Skin epidermis (tissue), 12 donors: ENCODE measurements around the gene CMTM4.
"Not testable (repeated sequence)": the region's sequence is repeated elsewhere in the genome, so short reads cannot be mapped to it uniquely, and the experiment has no call there.

Source experiments
- H3K27ac ChIP-seq, 21 experiments: fragments of 200-600 bp; sonication (generic) in 11 of 21; one replicate each; pipeline ENCODE4 v1.5.0; 2020; ENCODE audit warnings: mild to moderate bottlenecking in 3 of 21, inconsistent platforms in 2 of 21, moderate library complexity in 2 of 21
- H3K4me3 ChIP-seq, 7 experiments: fragments of 200-600 bp; sonication (generic) in 2 of 7; one replicate each; pipeline ENCODE4 v1.5.0; 2020; ENCODE audit warnings: inconsistent platforms in 2 of 7, mild to moderate bottlenecking in 2 of 7, moderate library complexity in 1 of 7

Gene CMTM4

DNA sequence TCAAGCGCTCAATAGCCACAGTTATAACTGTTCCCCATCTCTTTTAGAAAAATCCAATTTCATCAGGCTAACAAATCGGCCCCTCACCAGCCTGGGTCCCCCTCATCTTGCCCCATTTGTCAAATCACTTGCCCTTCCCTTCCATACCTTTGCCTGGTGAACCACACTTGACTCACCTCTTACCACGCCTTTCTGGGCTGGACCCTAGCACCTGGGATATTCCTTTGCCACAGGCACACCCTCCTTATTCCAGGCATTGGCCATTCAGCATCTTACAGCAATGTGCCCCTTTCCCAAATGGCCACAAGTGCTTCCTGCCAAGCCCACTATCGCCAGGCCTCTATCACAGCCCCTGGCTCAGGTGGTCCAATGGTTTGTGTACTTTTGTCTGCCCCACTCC lies 14.9 kb downstream of the CMTM4 start:
- H3K4me3 ChIP-seq: no peak overlapping the region

DNA sequence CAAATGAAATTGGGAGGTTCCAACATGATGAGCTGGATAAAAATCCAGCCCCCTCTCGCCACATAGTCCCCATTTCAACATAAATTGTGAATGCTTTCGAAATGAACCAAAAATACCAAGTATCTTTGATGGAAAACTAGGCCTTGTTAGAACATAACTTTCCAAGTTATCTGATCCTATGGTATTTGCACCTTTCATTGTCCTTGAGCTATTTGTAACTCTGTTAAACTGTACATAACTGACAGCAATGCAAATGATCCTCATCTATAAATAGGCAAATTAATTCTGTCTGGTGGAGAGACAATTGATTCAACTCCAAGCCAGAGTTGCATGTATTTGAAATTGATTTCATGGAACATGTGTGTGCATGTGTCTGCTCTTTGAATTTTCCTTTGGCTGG lies 18.2 kb downstream of the CMTM4 start:
- Histone ChIP-seq H3K4me3 (no peak overlapping the region), H3K27ac (peak overlapping the region in 2 of 21 experiments; percentile 14 to 56)

More for the DNA sequence above, 14.9 kb downstream of the CMTM4 start:
- H3K27ac ChIP-seq: peak overlapping the region in 3 of 21 experiments; percentile 23 to 77 (median 23)

DNA sequence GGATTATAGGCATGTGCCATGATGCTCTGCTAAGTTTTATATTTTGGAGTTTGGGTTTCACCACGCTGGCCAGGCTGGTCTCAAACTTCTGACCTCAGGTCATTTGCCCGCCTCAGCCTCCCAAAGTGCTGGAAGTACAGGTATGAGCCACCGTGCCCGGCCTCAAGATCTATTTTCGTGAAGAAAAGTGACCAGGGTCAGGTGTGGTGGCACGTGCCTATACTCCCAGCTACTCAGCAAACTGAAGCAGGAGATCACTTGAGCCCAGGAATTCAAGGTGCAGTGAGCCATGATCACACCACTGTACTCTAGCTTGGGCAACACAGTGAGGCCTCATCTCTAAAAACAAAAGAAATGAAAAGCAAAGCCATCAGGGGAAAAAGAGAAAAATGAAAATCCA lies 18.7 kb downstream of the CMTM4 start:
- no peak overlapping the region for H3K4me3 ChIP-seq
- peak overlapping the region in 2 of 21 experiments; percentile 14 to 56 for H3K27ac ChIP-seq

DNA sequence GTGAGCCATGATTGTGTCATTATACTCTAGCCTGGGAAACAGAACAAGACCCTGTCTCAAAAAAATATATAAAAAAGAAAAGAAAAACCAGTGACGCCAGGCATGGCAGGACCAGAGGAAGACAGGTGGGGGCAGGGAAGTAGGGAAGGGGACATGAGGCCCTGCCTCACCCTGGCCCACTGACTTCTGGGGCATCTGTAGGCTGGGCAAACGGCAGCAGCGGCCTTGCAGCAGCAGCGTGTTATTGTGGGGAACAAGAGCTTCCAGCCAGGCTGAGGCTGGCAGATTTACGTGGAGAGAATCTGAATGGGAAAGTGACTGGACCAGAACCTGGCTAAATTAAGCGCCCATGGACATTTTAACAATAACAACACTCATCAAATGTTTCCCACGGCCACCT lies 19.4 kb downstream of the CMTM4 start:
- H3K4me3 ChIP-seq: no peak overlapping the region
- H3K27ac ChIP-seq: no peak overlapping the region

DNA sequence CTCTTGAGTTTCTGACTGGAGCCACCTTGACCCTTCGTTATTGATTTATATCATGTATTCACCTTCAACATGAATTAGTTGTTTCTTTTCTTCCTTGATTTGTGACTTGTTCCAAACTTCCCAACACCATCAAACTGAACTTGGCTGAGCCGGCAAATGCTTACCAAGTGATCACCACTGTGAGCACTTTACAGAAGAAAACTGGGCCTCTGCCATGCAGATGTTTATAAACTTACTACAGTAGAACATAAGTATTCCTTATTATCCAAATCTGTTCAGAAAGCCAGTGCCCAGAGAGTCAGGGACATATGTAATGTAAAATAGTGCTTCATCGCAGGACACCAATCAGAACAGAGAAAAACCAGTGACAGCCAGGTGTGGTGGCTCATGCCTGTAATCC lies 19.9 kb downstream of the CMTM4 start:
- Histone ChIP-seq H3K4me3 (no peak overlapping the region), H3K27ac (no peak overlapping the region)

DNA sequence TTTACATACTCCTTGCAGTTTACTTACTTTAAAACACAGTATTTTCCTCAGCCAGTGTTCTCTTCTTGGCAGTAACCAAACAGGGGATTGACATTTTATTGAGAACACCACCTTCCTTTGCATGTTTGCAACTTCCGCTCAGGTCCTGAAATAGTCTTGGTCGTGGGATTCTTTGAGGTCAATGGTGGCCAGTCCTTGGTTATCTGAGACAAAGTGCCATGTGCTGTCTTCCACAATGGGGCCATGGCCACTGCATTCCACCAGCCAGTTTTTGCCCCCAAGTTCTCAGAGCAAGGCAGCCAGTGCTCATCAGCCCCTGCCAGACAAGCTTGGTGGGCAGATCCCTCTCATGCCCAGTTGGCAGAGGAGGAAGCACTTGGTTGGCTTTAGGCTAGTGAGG lies 22.9 kb downstream of the CMTM4 start:
- no peak overlapping the region for H3K27ac ChIP-seq

DNA sequence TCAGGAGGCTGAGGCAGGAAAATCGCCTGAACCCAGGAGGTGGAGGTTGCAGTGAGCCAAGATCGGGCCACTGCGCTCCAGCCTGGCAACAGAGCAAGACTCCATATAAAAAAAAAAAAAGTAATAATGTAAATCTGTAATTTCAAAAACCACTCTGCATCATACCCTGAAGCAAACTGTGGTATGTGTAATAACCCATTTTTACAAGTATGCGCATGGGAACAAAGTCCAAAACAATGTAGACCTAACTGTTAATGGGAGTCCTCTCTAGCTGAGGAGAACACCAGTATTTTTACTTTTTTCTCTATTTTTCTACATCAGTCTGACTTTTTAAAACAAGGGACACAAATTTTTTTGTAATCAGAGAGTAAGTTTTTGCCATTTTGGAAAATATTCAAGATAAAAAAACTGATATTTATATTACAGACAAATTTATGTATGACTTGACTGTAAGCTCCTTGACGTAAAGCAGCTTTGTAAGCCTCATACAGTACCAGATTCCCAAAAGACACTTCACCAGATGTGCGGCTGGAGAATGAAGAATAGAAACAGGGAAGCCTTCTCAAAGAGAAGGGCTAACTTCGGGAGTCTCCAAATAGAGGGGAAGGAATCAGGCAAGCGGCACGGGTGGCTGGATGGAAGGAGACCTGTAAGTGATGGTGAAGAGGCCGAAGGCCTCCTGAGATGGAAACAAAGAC lies 25.7 kb downstream of the CMTM4 start:
- H3K4me3 ChIP-seq: no peak overlapping the region

More for the DNA sequence above, 22.9 kb downstream of the CMTM4 start:
- H3K4me3 ChIP-seq: no peak overlapping the region

DNA sequence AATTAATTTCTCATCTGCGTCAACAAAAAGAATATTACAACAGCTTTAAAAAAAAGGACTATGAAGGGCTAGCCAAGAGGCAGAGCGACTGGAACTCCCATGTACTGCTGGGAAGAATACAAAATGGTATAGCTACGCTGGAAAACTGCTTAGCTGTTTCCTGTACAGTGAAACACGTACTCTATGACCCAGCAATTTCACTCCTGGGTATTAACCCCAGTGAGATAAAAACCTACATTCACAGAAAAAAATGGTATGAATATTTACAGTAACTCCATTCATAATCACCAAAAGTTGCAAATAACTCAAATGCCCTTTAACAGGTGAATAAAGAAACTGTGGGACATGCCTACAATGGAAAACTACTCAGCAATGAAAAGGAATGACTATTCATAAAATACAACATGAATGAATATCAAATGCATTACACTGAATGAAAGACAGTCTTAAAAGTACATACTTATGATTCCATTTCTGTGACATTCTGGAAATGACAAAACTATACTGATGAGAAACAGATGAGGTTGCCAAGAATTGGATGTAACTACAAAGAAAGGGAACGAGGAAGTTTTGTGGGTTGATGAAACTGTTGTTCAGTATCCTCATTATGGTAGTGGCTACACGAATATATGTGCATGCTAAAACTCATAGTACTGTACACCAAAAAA lies 27.6 kb downstream of the CMTM4 start:
- Histone ChIP-seq H3K27ac (no peak overlapping the region), H3K4me3 (no peak overlapping the region)

More for the DNA sequence above, 25.7 kb downstream of the CMTM4 start:
- no peak overlapping the region for H3K27ac ChIP-seq

DNA sequence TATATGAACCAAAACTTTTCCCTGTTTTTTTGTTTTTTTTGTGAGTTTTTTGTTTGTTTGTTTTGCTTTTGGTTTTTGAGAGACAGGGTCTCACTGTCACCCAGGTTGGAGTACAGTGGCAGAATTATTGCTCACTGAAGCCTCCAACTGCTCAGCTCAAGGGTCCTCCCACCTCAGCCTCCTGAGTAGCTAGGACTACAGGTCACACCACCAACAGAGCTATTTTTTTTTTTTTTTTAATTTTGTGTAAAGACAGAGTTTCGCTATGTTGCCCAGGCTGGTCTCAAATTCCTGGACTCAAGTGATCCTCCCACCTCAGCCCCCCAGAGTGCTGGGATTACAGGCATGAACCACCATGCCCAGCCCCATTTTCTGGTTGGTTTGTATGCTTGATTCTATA lies 28.6 kb downstream of the CMTM4 start:
- no peak overlapping the region for H3K4me3 ChIP-seq
- no peak overlapping the region for H3K27ac ChIP-seq

DNA sequence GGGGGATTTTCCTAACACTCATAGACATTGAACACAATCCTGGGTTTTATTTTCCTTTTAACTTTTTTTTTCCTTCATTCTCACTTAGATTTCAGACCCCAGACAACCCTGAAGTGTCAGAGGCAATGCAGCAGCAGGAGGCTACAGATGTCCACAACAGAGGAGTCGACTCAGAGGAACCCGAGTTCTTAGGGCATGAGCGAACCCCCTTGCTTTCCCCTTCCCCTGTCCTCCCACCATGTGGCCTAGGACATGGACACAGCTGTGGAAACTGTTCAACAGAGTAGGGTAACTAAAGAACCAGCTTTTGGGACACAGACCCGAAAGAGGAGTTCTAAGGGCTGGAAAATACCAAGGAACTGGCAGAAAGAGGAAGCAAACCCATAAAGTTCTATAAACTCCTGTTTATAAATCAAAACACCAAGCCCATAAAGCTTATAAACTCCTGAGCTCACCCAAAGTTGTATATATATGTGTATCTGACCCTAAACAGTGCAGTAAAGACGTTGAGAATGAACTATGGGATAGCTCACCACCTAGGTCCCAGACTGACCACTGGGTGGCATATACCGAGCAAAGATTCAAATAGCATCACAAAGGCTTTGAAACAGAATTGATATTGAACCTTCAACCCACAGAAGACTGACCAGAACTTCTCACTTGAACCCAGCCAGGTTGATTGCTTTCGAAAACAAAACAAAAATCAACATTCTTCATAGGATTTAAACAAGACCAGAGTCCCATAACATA lies 33.9 kb downstream of the CMTM4 start:
- no peak overlapping the region for H3K4me3 ChIP-seq
- peak overlapping the region in 11 of 21 experiments; percentile 5 to 71 (median 42) for H3K27ac ChIP-seq

DNA sequence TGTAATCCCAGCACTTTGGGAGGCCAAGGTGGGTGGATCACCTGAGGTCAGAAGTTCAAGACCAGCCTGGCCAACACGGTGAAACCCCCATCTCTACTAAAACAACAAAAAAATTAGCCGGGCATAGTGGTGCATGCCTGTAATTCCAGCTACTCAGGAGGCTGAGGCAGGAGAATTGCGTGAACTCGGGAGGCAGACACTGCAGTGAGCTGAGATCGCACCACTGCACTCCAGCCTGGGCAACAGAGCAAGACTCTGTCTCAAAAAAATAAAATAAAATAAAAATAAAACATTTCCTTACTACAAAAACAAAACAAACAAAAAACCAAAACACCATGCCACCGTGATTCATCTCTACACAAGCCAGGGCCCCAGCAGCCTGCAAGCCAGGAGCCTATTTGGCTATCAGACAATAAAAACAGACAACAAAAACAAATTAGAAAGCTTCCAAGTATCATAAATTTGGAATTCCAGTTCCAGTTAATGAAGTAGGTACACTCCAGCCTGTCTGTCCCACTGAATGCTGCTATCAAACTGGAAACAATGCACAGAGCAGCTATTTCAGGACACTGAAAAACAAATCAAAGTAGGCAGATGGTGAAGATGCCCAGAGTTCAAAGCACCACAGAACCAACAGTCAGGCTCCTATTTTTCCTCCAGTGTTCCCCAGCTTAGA lies 34.7 kb downstream of the CMTM4 start:
- H3K4me3 ChIP-seq: not testable (repeated sequence)
- H3K27ac ChIP-seq: peak overlapping the region in 13 of 21 experiments; percentile 4 to 71 (median 45)

DNA sequence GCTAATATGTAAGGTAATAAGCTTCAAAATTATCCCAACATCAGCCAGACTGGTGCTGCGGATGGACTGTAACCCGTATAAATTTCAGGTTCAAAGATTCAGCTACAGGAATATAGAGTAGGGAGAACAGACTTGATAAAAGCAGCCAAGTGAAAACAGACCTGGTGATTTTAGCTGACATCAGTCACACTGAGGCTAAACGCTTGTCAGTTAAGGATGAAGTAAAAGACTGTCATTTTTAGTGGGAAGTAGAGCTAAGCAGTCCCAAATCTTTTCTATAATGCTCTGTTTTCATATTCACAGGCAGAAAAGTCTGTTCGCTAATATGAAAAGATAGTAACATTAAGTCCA lies 35.4 kb downstream of the CMTM4 start:
- Histone ChIP-seq H3K4me3 (no peak overlapping the region), H3K27ac (peak overlapping the region in 15 of 21 experiments; percentile 1 to 71 (median 33))

DNA sequence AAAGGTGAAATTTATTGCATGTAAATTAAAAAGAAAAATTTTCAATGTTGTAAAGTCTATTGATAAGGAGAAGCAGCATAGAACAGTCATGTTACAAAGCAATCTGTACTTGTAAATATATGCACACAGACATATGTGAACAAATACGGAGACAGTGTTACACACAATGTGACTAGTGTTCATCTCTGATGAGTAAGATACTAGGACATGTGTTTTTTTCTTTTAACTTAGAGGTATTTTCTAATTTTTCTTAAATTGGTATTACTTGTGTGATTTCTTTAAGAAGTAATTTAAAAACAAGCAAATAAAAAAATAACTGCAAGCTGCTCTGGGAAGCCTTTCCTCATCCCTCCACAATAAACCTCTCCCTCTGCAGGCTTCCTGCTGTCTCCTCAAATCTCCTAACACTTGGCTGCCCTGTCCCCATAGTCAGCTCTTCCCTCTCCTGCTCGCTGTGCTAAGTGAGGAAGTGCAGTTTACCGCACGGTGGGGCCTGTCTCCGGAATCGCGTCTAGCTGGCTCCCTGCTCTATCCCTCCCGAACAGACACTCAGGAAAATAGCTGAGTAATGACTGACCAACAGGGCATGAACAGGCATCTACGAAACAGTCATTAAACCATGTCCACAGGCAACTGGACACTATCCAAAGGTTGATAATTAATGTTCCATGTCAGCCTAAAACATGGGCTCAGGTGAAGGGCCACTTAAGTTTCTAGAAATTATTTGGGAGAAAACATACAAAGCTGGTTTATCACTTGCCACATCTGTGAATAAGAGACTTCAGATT lies 35.9 kb downstream of the CMTM4 start:
- Histone ChIP-seq H3K4me3 (no peak overlapping the region), H3K27ac (peak overlapping the region in 15 of 21 experiments; percentile 1 to 71 (median 37))

DNA sequence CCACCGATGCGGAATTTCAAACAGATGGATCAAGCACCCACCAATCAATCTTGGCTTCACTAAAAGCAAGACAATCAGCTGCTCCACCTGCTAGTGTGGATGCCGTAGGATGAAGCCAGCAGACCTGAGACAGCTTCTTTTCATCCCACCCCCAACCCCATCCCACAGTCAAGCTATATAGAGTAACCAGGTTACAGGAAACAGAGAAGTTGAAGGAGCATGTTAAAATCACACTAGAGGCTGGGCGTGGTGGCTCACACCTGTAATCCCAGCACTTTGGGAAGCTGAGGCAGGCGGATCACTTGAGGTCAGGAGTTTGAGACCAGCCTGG lies 37.7 kb downstream of the CMTM4 start:
- H3K27ac ChIP-seq: no peak overlapping the region

DNA sequence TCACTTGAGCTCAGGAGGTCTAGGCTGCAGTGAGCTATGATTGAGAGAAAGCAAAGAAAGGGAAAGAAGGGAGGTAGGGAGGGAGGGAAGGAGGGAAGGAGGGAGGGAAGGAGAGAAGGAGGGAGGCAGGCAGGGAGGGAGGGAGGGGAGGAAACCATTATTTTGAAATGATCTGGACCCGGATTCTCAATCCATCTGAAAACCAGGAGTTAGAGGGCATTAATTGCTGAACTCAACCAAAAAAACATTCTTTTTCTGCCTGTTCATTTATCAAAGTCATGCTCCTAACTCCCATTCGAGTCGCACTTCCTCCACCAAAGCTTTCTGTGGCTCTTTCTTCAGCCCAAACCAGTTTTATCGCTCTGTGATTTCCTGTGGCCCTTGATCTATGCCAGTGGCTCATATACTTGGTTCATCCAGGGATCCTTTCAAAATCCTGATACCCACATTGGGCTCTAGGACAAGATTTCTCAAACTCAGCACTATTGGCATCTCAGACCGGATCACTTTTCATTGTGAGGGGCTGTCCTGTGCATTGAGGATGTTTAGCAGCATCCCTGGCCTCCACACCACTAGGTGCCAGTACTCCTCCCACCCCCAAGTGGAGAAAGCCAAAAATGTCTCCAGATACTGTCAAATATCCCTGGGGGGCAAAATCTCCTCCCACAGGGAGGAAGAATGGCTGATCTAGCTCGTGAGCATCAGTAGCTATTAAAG lies 38.2 kb downstream of the CMTM4 start:
- no peak overlapping the region for H3K27ac ChIP-seq
- H3K4me3 ChIP-seq: no peak overlapping the region

More for the DNA sequence above, 37.7 kb downstream of the CMTM4 start:
- H3K4me3 ChIP-seq: no peak overlapping the region

DNA sequence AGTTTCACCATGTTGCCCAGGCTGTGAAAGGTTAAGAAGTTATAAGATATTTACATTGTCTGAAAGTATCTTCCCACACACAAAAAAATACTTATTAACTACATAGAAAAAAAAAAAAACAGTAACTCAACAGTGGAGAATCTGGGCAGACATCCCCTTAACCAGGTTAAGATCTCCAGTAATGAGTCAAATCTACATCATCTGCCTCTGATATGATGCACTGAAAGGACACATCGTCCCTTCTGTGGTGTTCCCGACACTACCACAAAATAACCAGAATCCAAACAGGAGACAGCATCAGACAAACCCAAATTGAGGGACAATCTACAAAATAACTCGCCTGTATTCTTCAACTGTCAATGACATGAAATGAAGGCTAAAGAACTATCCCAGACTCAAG lies 40.0 kb downstream of the CMTM4 start:
- H3K27ac ChIP-seq: no peak overlapping the region
- no peak overlapping the region for H3K4me3 ChIP-seq

DNA sequence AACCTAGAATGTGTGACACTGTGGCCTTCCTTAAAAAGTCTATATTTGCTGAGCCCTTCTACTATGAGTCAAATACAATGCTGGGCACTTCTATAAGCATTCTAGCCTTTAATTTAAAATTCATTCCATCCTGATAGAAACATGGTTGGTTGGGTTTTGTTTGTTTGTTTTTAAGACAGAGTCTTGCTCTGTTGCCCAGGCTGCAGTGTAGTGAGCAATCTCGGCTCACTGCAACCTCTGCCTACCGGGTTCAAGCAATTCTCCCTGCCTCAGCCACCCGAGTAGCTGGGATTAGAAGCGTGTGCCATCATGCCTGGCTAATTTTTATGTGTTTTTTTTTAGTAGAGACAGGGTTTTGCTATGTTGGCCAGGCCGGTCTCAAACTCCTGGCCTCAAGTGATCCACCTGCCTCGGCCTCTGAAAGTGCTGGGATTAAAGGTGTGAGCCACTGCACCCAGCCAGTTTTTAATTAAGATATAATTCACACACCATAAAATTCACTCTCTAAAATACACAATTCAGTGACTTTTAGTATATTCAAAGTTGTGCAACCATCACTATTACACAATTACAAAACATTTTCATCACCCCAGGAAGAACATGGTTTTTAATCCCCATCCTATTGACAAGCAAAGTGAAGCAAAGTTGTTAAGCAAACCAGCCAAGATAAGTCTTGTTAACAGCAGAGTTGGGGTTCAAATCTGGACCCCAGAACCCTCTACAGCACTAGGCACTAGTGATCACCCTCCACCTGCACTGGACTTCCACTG lies 42.8 kb downstream of the CMTM4 start:
- Histone ChIP-seq H3K27ac (peak overlapping the region in 7 of 21 experiments; percentile 1 to 75 (median 40)), H3K4me3 (no peak overlapping the region)
